Measurements from ENCODE around the gene ECSIT.

Gene ECSIT

DNA sequence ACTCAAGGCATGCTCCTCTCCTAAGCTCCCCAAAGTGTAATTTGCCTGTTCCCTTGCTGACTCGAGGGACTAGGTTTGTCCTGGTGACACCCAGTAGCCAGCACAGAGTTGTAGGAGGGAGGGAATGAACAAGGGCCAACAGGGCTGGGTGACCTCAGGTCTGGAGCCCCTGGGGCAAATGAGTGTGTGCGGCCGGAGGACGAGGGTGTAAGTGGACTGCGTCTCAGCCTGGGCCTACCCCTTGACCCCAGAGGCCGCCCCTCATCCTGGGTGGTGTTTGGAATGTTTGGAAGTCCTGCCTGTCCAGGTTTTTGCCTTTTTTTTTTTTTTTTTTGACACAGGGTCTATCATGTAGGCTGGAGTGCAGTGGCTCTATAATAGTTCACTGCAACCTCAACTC lies 22.0 kb downstream of the ECSIT start:
- Histone ChIP-seq H3K4me1 (ENCODE audit: control insufficient read depth in 1 of 2, insufficient read depth in 2 of 2, low read length in 2 of 2) (peaks cover 19 to 23% of the 10 kb centered on the region in 2 experiments), H2BK5ac (ENCODE audit: low read depth, low read length, poor library complexity) (no peak overlapping the region), H4K91ac (ENCODE audit: low read depth, low read length) (peak overlapping the region; percentile 28), H3K18ac (ENCODE audit: low read length) (peak overlapping the region; percentile 40), H3K79me1 (ENCODE audit: low read length) (peaks cover 4% of the 10 kb centered on the region), H3K79me2 (ENCODE audit: control insufficient read depth, insufficient read depth, low read length, poor library complexity) (peaks cover 4% of the 10 kb centered on the region), H3K4me2 (ENCODE audit: low read length) (no peak overlapping the region), H3K14ac (ENCODE audit: low read length) (no peak overlapping the region), H3K4ac (ENCODE audit: low read depth, low read length) (no peak overlapping the region), H3K36me3 (ENCODE audit: control insufficient read depth in 1 of 2, insufficient read depth in 2 of 2, low read length in 2 of 2) (peaks cover 6 to 9% of the 10 kb centered on the region in 2 experiments), H3K4me3 (ENCODE audit: low read depth, low read length) (no peak overlapping the region), H4K8ac (ENCODE audit: low read depth, low read length) (peak overlapping the region; percentile 66), H2AK5ac (ENCODE audit: low read length) (peak overlapping the region; percentile 35), H2BK12ac (ENCODE audit: low read length) (peak overlapping the region; percentile 36), H3K23ac (ENCODE audit: low read length) (no peak overlapping the region), H3K9me3 (ENCODE audit: insufficient read depth, low read depth, low read length) (no peaks in the 10 kb centered on the region), H3K9ac (ENCODE audit: low read length) (no peak overlapping the region), H2AFZ (ENCODE audit: insufficient read depth, low read length, poor library complexity) (no peak overlapping the region), H4K12ac (ENCODE audit: low read depth, low read length) (no peak overlapping the region), H2BK120ac (ENCODE audit: insufficient read depth, low read length, poor library complexity) (no peak overlapping the region), H3K27me3 (ENCODE audit: insufficient read depth, low read length) (no peaks in the 10 kb centered on the region), H3K27ac (ENCODE audit: low read depth, low read length) (peak overlapping the region; percentile 20)
- no peak for DNase-seq
- WGBS (ENCODE audit: extremely low coverage, insufficient coverage, insufficient read length): no CpG with 5 or more reads among the region's 6 CpGs

DNA sequence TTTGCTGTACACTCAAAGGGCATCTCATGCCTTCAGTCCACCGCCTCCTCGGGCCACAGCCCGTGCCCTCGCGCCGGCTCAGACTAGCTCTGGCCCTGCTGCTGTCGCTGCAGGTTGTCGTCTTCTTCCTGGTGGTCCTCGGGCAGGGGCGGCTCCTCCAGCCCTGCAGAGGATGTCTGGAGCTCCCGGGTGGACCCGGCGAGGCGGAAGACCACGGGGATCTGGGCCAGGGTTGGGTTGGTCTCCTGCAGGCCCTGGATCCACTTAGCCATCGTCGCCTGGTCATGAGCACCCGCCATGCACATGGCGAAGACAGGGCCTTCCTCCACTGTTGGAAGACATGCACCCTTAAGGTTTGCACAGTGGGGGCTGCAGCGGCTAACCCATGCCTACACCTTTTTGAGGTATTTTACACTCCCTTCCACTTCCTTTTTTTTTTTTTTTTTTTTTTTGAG lies 22.8 kb downstream of the ECSIT start:
- H2BK5ac ChIP-seq (ENCODE audit: low read depth, low read length, poor library complexity): peak overlapping the region; percentile 7
- peak overlapping the region; percentile 96 for H4K8ac ChIP-seq (ENCODE audit: low read depth, low read length)
- peaks cover 3 to 4% of the 10 kb centered on the region in 2 experiments for H3K36me3 ChIP-seq (ENCODE audit: control insufficient read depth in 1 of 2, insufficient read depth in 2 of 2, low read length in 2 of 2)
- no CpG with 5 or more reads among the region's 20 CpGs for WGBS (ENCODE audit: extremely low coverage, insufficient coverage, insufficient read length)
- peak overlapping the region; percentile 79 for H3K4me2 ChIP-seq (ENCODE audit: low read length)
- H3K79me2 ChIP-seq (ENCODE audit: control insufficient read depth, insufficient read depth, low read length, poor library complexity): peaks cover 4% of the 10 kb centered on the region
- H2AK5ac ChIP-seq (ENCODE audit: low read length): peak overlapping the region; percentile 96
- H3K4ac ChIP-seq (ENCODE audit: low read depth, low read length): peak overlapping the region; percentile 74
- H2BK120ac ChIP-seq (ENCODE audit: insufficient read depth, low read length, poor library complexity): peak overlapping the region; percentile 82
- peak overlapping the region; percentile 55 for H3K4me3 ChIP-seq (ENCODE audit: low read depth, low read length)
- H3K79me1 ChIP-seq (ENCODE audit: low read length): peaks cover 4% of the 10 kb centered on the region
- peak overlapping the region; percentile 82 for H4K91ac ChIP-seq (ENCODE audit: low read depth, low read length)
- no peaks in the 10 kb centered on the region for H3K9me3 ChIP-seq (ENCODE audit: insufficient read depth, low read depth, low read length)
- DNase-seq: peak; percentile 2 to 26
- no peak overlapping the region for H3K23ac ChIP-seq (ENCODE audit: low read length)
- peak overlapping the region; percentile 38 for H2AFZ ChIP-seq (ENCODE audit: insufficient read depth, low read length, poor library complexity)
- H3K27ac ChIP-seq (ENCODE audit: low read depth, low read length): peak overlapping the region; percentile 15
- H3K9ac ChIP-seq (ENCODE audit: low read length): peak overlapping the region; percentile 69
- no peak overlapping the region for H2BK12ac ChIP-seq (ENCODE audit: low read length)
- peak overlapping the region; percentile 83 for H3K18ac ChIP-seq (ENCODE audit: low read length)
- peak overlapping the region; percentile 82 for H3K14ac ChIP-seq (ENCODE audit: low read length)
- H3K4me1 ChIP-seq (ENCODE audit: control insufficient read depth in 1 of 2, insufficient read depth in 2 of 2, low read length in 2 of 2): peaks cover 19 to 23% of the 10 kb centered on the region in 2 experiments
- peak overlapping the region; percentile 94 for H4K12ac ChIP-seq (ENCODE audit: low read depth, low read length)
- H3K27me3 ChIP-seq (ENCODE audit: insufficient read depth, low read length): no peaks in the 10 kb centered on the region

DNA sequence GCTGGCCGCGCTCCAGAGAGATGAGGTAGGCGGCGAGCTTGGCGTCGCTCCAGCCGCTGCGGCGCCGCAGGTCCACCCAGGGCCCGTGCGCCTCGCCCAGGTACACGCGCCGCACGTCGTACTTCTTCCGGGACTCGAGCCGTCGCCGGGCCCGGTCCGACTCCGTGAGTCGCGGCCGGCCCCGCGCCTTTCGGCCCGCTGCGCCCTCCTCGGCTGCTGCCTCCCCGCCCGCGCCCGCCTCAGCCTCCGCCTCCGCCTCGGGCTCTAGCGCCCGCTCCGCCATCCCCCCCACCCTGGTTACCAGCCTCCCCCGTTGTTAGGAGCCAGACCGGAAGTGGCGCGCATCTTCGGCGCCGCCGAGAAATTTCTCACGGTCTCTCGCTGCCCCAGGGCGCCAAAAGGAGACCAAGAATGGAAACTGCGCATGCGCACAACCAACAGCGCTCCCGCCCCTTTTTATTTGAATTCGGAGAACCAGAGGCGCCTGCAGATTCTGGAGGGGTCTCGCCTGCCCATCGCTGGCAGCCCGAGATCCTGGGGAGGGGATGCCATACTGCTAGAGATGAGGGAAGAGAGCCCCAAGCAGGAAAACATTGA lies 23.3 kb downstream of the ECSIT start, which contains the start of gene ZNF653:
TSS of gene ZNF653 (minus strand) at position 336 of the 597 bp plus-strand sequence. CDS start at position 283, 53 bp downstream.
- Histone ChIP-seq H2AFZ (ENCODE audit: insufficient read depth, low read length, poor library complexity) (peak within 1 kb of the TSS; percentile 96), H3K9me3 (ENCODE audit: insufficient read depth, low read depth, low read length) (no peaks in the 10 kb centered on the region), H2BK5ac (ENCODE audit: low read depth, low read length, poor library complexity) (peak within 1 kb of the TSS; percentile 93), H3K79me1 (ENCODE audit: low read length) (peaks cover 4% of the 10 kb centered on the region), H3K9ac (ENCODE audit: low read length) (peak within 1 kb of the TSS; percentile 93), H4K8ac (ENCODE audit: low read depth, low read length) (peak within 1 kb of the TSS; percentile 99), H2BK120ac (ENCODE audit: insufficient read depth, low read length, poor library complexity) (peak within 1 kb of the TSS; percentile 91), H3K27me3 (ENCODE audit: insufficient read depth, low read length) (no peaks in the 10 kb centered on the region), H3K79me2 (ENCODE audit: control insufficient read depth, insufficient read depth, low read length, poor library complexity) (peaks cover 4% of the 10 kb centered on the region), H3K4me2 (ENCODE audit: low read length) (peak within 1 kb of the TSS; percentile 79), H3K23ac (ENCODE audit: low read length) (no peak within 1 kb of the TSS), H2BK12ac (ENCODE audit: low read length) (peak within 1 kb of the TSS; percentile 63), H2AK5ac (ENCODE audit: low read length) (peak within 1 kb of the TSS; percentile 96), H3K14ac (ENCODE audit: low read length) (peak within 1 kb of the TSS; percentile 97), H3K18ac (ENCODE audit: low read length) (peak within 1 kb of the TSS; percentile 99), H4K12ac (ENCODE audit: low read depth, low read length) (peak within 1 kb of the TSS; percentile 97), H3K4me1 (ENCODE audit: control insufficient read depth in 1 of 2, insufficient read depth in 2 of 2, low read length in 2 of 2) (peaks cover 19 to 23% of the 10 kb centered on the region in 2 experiments), H3K4me3 (ENCODE audit: low read depth, low read length) (peak within 1 kb of the TSS; percentile 94), H3K27ac (ENCODE audit: low read depth, low read length) (peak within 1 kb of the TSS; percentile 92), H3K36me3 (ENCODE audit: control insufficient read depth in 1 of 2, insufficient read depth in 2 of 2, low read length in 2 of 2) (peaks cover 0 to 2% of the 10 kb centered on the region in 2 experiments), H3K4ac (ENCODE audit: low read depth, low read length) (peak within 1 kb of the TSS; percentile 99), H4K91ac (ENCODE audit: low read depth, low read length) (peak within 1 kb of the TSS; percentile 100)
- WGBS (ENCODE audit: extremely low coverage, insufficient coverage, insufficient read length): no CpG with 5 or more reads among the region's 65 CpGs
- DNase-seq: peak; percentile 94 to 99

DNA sequence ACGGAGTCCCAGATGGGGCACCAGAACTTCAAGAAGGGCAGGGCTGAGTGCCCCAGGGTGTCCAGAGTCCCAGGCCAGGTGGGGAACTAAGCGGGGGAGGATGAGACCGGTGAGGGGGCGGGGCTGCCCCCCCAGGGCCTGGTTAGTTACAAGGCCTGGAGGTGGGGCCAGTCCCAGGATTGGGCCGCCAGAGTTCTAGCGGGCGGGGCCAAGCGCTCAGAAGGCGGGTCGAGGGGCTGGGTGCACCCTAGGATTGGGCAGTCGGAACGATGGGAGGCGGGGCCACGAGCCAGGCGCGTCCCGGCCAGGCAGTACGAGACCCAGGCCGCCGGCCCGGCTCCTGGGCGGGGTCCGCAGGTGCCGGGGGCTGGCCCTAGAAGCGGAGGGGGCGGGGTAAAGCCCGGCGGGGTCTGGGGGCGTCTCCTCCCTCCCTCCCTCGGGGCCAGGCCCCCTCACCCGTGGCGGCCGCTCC lies 23.9 kb downstream of the ECSIT start:
- Histone ChIP-seq H4K8ac (ENCODE audit: low read depth, low read length) (peak overlapping the region; percentile 99), H3K79me2 (ENCODE audit: control insufficient read depth, insufficient read depth, low read length, poor library complexity) (peaks cover 4% of the 10 kb centered on the region), H3K27me3 (ENCODE audit: insufficient read depth, low read length) (no peaks in the 10 kb centered on the region), H2AFZ (ENCODE audit: insufficient read depth, low read length, poor library complexity) (peak overlapping the region; percentile 96), H2AK5ac (ENCODE audit: low read length) (peak overlapping the region; percentile 66), H3K4me1 (ENCODE audit: control insufficient read depth in 1 of 2, insufficient read depth in 2 of 2, low read length in 2 of 2) (peaks cover 21 to 26% of the 10 kb centered on the region in 2 experiments), H2BK5ac (ENCODE audit: low read depth, low read length, poor library complexity) (peak overlapping the region; percentile 93), H3K9me3 (ENCODE audit: insufficient read depth, low read depth, low read length) (no peaks in the 10 kb centered on the region), H2BK12ac (ENCODE audit: low read length) (peak overlapping the region; percentile 63), H3K4me2 (ENCODE audit: low read length) (peak overlapping the region; percentile 79), H3K79me1 (ENCODE audit: low read length) (peaks cover 4% of the 10 kb centered on the region), H3K23ac (ENCODE audit: low read length) (no peak overlapping the region), H3K36me3 (ENCODE audit: control insufficient read depth in 1 of 2, insufficient read depth in 2 of 2, low read length in 2 of 2) (peaks cover 0 to 2% of the 10 kb centered on the region in 2 experiments), H4K12ac (ENCODE audit: low read depth, low read length) (peak overlapping the region; percentile 97), H3K9ac (ENCODE audit: low read length) (peak overlapping the region; percentile 93), H3K4ac (ENCODE audit: low read depth, low read length) (peak overlapping the region; percentile 99), H2BK120ac (ENCODE audit: insufficient read depth, low read length, poor library complexity) (peak overlapping the region; percentile 91), H3K18ac (ENCODE audit: low read length) (peak overlapping the region; percentile 99), H3K4me3 (ENCODE audit: low read depth, low read length) (peak overlapping the region; percentile 94), H4K91ac (ENCODE audit: low read depth, low read length) (peak overlapping the region; percentile 100), H3K14ac (ENCODE audit: low read length) (peak overlapping the region; percentile 97), H3K27ac (ENCODE audit: low read depth, low read length) (peak overlapping the region; percentile 92)
- peak; percentile 96 to 97 for DNase-seq
- WGBS (ENCODE audit: extremely low coverage, insufficient coverage, insufficient read length): no CpG with 5 or more reads among the region's 33 CpGs

Measured in trophoblast cell (in vitro differentiated cells and primary cell).